HG03097 (cell line): ENCODE results near the gene SLC11A2.
"Not testable (repeated sequence)": the region's sequence is repeated elsewhere in the genome, so short reads cannot be mapped to it uniquely, and the experiment has no call there.

Experiments
- ATAC-seq: cut with Tn5 transposase; IDR thresholded peaks from one replicate; pipeline ENCODE4 v1.9.1; 2021; ENCODE audit not compliant: unreplicated experiment, low FRiP score

The SLC11A2 gene

DNA sequence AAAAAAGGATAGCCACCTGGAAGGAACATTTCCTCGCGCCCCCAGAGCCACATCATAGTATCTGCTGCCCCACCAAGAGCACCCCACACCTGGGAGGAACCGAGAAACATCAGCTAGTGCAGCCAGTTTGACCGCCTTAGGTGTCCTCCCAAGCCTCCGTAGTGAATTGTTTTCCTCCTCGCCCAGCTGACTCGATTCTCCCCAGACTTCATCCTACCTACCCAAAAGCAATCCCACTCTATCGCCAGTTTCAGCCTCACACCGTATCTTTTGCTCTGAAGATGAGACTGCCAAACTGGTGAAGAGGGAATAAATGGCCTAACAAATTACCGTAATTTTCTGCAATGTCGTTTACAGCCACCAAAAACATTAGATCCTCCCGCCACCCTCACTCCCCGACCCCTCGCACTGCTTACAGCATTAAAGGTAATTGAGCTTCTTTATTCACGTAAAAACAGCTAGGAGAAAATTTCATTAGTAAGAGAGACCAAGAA lies 1.2 kb upstream of the SLC11A2 start:
- no peak for ATAC-seq

DNA sequence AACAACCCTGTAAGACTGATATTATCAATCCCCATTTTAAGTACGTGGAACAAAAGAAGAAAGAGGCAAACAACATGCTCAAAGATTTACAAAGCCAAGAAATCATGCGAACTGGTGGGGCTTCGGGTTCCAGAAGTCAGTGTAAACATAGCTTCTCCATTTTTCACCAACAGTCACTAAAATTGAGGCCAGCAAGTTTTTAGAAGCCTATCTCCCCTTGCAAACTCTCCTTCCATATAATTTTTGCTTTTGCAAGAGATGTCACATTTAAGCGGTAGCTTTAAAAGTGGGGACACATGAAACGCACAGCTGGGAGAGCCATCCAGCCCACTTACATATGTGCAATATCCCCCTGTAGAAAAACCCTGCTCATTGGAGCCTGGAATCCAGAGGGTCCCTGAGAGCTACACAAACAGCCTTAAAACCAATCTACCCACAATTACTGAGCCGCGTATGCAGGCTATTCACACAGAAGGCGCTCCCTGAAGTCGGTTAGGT lies 797 bp downstream of the SLC11A2 start:
- ATAC-seq = no peak

DNA sequence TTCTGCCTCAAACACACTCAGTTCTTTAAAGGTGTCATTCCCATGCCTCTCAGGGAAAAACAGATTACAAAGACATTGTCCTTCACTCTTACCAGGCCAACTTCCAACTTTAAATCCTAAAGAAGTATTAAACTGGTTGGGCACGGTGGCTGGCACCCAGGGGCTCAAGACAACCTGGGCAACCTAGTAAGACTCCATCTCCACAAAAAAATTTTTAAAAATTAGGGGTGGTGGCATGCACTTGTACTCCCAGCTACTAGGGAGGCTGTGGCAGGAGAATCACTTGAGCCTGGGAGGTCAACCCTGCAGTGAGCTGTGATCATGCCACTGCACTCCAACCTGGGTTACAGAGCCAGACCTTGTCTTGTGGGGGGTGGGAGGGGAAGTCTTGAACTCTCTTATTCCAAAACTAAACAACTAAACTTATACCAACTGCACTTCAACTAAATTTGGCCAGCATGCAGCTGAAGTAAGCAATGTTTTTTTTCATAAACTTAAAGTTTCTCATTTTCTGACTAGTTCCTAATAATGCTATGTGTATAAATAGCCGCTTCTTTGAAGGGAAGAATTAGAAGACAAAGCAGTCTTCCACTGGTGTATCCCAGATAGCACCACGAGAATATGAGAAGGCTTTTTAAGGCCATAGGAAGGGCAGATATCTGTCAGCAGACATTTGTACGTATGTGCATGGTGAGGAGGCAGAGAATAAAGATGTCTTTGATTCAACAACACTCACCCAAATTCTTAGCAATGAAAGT lies 2.4 kb downstream of the SLC11A2 start:
- ATAC-seq = no peak

DNA sequence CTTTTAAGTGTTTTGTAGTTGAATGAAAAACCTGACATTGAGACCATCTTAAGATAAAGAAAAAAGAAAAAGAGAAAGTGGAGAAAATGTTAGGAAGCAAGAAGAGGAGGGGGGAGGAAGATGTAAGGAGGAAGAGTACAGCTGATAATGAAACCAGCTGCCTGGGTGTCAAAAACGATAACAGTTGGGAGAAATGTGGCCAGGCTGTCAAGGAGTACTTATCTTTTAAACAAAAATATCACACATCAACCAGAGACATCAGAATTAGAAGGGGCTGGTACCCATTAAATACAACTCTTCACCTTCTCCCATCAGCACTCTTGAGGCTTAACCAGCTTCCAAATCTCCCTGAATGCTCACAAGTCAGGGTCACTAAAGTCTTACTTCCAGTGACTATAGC lies 4.5 kb downstream of the SLC11A2 start:
- no peak for ATAC-seq

DNA sequence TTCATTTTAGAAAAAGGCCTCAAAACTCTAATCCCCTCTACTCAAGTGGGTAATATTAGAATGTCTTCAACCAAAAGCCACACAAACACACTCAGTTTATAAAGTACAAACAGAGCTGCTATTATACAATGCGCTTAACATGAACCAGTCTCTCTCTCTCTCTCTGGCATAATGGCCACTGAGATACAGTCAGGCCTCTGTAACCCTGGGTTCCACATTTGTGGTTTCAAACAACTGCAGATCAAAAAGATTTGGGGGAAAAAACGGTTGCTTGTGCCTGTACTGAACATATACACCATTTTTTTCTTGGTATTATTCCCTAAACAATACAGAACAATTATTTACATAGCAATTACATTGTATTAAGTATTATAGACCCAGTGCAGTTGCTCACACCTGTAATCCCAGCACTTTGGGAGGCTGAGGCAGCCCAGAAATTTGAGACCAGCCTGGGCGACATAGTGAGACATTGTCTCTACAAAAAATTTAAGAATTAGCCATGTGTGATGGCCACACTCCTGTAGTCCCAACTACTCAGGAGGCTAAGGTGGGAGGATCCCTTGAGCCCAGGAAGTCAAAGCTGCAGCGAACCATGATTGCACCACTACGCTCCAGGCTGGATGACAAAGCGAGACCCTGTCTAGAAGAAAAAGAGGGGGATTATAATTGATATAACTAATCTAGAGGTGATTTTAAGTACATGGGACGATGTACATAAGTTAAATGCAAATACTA lies 5.6 kb downstream of the SLC11A2 start:
- ATAC-seq = no peak

DNA sequence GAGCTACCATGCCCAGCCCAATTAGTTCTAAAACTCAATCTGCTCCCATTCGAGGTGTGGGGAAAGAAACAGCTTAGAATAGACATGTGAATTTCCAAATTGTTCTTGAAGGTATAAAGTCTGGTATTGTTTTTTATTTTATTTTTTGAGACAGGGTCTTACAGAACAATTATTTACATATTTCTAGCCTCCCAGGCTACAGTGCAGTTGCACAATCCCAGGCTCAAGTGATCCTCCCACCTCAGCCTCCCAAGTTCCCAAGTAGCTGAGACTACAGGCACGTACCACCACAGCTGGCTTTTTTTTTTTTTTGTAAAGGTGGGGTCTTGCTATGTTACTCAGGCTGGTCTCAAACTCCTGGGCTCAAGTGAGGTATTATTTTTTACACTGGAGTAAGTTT lies 6.3 kb downstream of the SLC11A2 start:
- ATAC-seq = no peak

DNA sequence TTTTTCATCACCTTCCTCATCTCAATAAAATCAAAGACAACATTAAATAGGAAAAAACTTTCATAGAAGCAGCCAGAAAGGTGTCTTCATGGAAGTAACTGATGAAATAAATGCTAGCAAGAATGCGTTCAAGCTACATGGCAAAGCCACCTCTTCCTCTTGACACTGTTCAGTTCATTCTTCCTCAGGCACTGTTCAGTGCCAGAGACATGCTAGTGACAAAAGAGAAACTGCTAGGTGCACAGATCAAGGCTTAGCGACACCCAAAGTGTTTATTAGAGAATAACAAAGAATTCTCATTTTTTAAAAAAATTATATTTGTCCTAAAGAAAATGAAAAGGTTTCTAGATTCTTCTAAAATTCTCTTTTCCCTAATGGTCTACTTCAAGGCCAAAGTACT lies 7.2 kb downstream of the SLC11A2 start:
- ATAC-seq = no peak

DNA sequence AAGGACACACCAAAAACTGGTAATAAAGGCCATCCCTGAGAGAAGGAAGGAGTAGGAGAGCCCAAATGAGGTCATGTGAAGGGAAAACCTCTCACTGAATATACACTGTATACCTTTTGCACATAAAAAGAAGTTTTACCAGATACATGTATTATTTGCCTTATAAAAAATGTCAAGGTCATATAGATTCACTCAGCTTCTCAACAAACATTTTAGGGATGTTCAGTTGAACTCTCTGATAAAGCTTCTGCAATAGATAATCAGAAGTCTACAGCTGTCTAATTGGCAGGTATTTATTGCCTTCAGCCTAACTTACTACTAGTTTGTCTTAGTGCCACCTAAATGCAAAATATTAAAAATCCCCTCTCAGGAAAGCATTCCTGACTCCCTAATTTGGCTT lies 8.7 kb downstream of the SLC11A2 start:
- no peak for ATAC-seq

DNA sequence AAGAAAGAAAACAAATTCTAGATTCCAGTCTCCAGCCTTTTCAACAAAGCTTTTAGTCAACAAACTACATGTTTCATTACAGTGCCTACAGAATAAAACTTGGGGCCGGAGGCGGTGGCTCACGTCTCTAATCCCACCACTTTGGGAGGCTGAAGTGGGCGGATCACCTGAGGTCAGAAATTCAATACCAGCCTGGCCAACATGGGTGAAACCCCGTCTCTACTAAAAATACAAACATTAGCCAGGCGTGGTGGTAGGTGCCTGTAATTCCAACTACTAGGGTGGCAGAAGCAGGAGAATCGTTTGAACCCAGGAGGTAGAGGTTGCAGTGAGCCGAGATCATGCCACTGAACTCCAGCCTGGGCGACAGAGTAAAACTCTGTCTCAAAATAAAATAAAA lies 11.7 kb downstream of the SLC11A2 start:
- ATAC-seq = not testable (repeated sequence)

DNA sequence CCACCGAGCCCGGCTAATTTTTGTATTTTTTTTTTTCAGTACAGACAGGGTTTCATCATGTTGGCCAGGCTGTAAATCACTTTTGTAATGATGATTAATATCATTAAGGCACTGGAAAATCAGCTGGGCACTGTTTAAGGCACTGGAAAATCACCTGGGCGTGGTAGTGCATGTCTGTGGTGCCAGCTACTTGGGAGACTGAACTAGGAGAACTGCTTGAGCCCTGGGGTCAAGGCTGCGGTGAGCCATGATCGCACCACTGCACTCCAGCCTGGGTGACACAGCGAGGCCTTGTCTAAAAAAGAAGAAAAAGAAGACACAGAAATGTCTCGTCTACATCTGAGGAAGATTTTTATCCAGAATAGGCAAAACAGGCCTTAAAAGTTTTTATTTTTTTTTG lies 12.7 kb downstream of the SLC11A2 start:
- ATAC-seq = no peak

DNA sequence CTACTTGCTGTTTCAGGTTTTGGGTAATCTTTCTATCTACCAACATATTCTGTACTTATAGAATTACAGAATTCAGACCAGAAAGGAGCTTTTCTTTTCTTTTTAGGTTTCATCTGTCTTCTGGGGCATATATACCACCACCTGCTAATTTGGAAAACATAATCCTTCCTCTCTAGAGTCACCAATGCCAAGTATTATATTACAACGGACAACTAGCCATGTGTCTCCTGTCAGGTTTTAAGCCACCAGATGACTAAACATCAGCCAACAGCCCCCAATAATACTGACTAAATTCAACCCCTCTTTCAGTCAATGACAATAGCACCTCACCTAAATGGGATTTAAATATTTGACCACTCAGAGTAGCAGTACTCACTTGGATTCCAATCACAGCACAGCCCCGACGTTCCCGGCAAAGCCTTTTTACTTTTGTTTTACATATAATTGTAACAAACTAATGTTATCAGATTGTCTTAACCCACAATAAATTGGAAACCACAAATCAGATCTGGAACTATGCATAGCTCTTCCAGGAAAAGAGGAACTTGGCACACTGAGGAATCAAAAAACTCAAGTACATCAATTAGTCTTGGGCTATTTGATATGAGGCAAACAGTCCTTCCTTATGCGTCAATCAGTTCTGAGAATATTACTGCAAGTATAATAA lies 13.5 kb downstream of the SLC11A2 start:
- no peak for ATAC-seq

DNA sequence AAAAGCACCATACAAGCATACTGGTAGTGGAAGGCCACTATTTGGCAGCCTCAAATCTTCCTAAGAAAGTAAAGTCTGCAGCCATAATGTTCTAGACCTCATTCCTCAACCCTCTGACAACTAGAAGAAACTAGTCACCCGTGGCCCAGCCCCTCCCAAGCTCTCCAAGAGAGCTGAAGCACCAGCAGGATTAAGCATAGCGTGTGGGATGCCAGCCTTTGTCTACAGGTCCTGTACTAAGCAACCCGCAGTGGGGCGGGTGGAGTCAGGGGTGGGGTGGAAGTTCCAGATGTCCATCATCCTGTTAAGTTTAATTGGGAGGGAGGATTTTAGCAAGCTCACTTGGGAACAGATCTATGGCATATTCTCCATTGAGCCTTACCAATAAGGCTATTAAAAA lies 14.2 kb downstream of the SLC11A2 start:
- ATAC-seq = no peak

DNA sequence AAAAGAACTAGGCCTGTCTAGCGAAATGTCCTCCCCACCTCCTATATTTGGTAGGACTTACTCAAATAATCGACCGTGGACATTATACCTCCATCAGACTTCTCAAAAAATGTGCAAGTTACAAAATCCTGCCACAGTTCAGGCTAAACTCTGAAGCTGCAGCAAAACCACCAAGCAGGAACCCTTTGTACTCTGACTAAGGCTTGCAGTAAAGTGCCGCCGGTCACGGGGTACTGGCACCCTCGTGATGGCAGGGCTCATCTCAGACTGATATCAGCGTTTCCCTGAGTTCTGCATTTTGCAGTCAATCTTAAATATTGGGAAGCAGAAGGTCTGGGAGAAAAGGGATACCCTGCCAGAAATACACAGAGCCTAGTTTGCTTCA lies 17.1 kb downstream of the SLC11A2 start:
- ATAC-seq = no peak

DNA sequence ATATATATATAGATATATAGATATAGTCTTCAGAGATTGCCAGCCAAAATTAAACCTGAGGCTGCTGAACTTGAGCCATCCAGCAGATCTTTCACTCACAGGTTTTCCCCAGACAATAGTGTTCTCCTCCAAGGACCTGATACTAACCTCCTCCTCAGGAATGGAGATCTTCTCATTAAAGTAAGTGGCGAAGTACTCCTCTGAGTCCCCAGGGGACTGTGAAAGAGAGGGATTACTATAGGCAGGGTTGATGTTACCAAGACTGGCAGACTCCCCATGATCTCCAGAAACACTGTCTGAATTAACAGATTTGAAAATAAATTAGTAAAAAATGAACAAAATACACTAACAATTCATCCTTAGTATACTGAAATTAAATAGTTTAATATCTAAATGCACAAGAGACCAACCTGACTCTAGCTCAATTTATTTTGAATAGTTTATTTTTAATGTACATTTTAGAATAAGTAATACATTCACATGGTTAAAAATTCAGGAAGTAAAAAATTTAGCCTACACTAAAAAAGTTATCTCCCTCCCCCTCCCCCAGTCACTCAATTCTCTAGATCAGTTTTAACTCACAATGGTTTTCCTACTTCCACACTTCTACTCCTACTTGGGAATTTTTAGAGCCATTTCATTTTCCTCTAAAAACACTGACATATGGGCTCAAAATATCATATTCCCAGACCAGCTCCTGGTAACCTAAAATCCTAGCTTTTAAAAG lies 17.7 kb downstream of the SLC11A2 start:
- no peak for ATAC-seq

DNA sequence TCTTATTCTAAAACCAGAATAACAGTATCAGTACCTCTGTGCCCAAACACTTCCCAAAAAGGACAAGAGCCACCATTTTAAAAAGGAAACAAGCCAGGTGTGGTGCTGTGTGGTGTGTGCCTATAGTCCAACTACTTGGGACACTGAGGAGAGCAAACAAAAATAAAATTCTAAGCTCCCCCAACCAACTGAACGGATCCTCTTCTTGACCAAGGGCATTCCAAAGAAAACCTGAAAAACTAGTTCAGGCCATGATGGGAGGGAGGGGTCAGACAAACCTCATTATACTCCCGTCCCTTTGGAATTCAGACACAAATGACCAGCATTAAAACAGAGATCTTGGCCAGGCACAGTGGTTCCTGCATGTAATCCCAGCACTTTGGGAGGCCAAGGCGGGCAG lies 20.5 kb downstream of the SLC11A2 start:
- no peak for ATAC-seq

DNA sequence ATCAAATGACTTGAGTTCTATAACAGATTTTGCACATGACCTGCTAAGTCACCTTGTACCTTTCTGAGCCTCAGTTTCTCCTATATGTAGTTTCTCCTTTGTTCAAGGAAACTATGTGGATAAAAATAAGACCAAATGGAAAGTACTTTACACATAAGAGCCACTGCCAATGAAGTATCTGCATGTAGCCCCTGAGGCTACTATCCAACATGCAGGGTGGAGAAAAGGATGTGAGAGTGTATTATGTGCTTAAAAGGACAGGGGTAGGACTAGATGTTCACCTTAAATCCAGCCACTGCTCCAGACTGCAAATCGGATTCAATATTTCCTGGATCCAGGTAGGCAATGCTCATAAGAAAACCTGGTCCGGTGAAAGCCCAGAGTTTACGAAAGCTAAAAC lies 21.2 kb downstream of the SLC11A2 start:
- no peak for ATAC-seq

DNA sequence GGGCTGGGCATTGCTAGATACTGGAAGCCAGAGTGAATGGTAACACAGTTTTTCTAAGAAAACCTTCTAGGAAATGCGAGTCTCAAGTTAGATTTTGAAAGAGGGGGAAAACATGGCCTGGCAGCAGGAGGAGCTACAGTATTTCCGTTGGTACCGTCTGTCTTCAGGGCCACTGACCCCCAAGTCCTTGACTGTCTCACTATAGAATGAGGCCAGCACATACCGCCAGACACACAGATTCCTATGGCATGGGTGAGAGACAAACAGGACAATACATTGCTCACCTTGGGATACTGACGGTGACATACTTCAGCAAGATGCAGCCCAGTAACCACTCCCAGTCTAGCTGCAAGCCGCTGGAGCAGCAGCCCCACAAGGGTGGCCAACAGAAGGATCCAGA lies 21.7 kb downstream of the SLC11A2 start:
- ATAC-seq = no peak

DNA sequence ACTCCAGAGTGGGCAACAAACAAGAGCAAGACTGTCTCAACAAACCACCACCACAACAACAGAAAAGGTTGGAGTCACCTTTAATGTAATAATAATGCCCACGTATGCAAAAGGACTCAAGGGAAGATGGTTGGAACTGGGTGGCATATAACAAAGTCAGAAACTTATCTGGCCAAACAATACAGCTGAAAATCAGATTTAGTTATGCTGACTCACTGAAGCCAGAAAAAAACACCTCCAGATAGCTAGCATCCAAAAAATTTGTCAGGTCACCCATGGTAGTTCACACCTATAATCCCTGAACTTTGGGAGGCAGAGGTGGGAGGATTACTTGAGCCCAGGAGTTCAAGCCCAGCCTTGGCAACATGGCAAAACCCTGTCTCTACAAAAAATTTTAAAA lies 24.4 kb downstream of the SLC11A2 start:
- no peak for ATAC-seq

DNA sequence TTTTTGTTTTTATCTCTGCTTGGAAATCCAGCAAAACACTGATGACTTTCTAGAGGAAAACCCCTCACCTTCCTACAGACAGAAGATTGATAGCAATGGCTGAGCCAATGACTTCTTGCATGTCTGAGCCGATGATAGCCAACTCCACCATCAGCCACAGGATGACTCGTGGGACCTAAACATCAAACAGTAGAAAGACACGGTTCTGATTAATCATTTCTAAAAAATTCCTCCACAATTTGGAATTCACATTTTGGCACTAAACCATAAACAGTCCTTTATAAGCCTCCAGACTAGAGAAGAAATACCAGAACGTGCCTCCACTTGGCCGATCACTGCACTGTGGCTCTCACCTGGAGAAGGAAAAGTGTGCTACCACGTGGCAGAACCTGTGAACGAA lies 25.9 kb downstream of the SLC11A2 start:
- ATAC-seq = no peak

DNA sequence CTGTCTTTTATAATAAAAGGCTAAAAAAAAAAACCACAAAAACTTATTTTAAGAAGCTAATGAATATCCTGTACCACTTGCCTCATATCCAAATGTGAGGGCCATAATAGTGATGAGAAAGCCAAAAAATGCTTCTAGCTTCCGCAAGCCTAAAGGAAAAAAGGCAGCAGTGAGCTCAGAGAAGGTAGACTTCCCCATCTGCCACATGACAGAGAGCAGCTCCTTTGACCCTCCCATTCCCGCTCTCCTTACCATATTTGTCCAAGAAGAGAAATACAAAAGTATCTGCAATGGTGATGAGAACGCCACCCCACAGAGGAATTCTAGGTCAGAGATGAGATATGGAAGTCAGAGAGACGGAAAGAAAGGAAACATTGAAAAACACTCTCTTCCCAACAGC lies 27.1 kb downstream of the SLC11A2 start:
- ATAC-seq = no peak

DNA sequence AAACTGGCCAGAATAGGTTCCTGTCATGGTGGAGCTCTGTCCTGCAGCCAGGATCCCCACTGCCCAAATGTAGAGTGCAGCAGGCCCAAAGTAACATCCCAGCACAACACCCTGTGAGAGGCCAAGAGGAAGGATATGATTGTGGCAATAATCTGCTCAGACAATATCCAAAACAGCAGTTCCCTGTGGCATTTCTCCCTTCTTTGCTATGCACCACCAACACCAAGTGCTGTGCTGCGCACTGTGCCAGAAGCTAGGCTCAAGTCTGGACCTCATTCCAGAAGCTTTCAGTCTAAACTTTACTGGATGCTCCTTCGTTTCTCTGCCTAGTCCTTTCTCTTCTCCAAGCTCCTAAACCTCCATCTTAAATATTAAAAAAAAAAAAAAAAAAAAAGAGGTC lies 33.4 kb downstream of the SLC11A2 start:
- ATAC-seq = no peak
